Natural killer cell (primary cell): Measurements from ENCODE around the gene BSDC1. TPM values are rescaled to one million over a fixed set of nuclear protein-coding genes. Genes with fewer than 3 reads are reported as not detected.
"Not testable (repeated sequence)": the region's sequence is repeated elsewhere in the genome, so short reads cannot be mapped to it uniquely, and the experiment has no call there.

Experiments used
- ATAC-seq, 3 donors: fragments of 150-1000 bp in 2 of 3; fragments of 200-7000 bp in 1 of 3; cut with Tn5 transposase; 1 replicate in 1 of 3; 2 replicates in 2 of 3; pipeline ENCODE4 v1.10.0; 2021; ENCODE audit warnings: mild to moderate bottlenecking in 2 of 3, moderate library complexity in 2 of 3
- DNase-seq, 2 donors: peaks; one replicate each; pipeline versions ENCODE4 v3.0.0 to v3.0.0-alpha.2; 2013 to 2021; ENCODE audit warnings: mixed read lengths in 1 of 2
- H3K27ac ChIP-seq: one replicate; pipeline ENCODE4 v1.5.1; 2013; ENCODE audit warnings: mild to moderate bottlenecking, low read length
- H3K27me3 ChIP-seq: one replicate; pipeline ENCODE4 v1.6.1; 2013; ENCODE audit warnings: low read length; ENCODE audit not compliant: control insufficient read depth, insufficient read depth
- H3K36me3 ChIP-seq: one replicate; pipeline ENCODE4 v1.6.1; 2013; ENCODE audit warnings: low read length; ENCODE audit not compliant: control insufficient read depth, insufficient read depth
- H3K4me1 ChIP-seq: one replicate; pipeline ENCODE4 v1.6.1; 2013; ENCODE audit warnings: low read length; ENCODE audit not compliant: control insufficient read depth, insufficient read depth
- H3K4me3 ChIP-seq: one replicate; pipeline ENCODE4 v1.5.1; 2013; ENCODE audit warnings: low read length
- H3K9me3 ChIP-seq: one replicate; pipeline ENCODE4 v1.6.1; 2013; ENCODE audit warnings: low read length; ENCODE audit not compliant: control insufficient read depth, insufficient read depth
- H3K27ac Mint-ChIP-seq, 2 donors: one replicate each; pipeline ENCODE4 v1.8.0; 2022; ENCODE audit warnings: mild to moderate bottlenecking in 2 of 2, mixed read lengths in 2 of 2, moderate library complexity in 1 of 2
- H3K27me3 Mint-ChIP-seq, 2 donors: one replicate each; pipeline ENCODE4 v1.8.0; 2022; ENCODE audit warnings: low read depth in 2 of 2, mixed read lengths in 2 of 2
- H3K36me3 Mint-ChIP-seq: one replicate; pipeline ENCODE4 v1.8.0; 2022; ENCODE audit warnings: mixed read lengths
- H3K4me1 Mint-ChIP-seq, 2 donors: one replicate each; pipeline ENCODE4 v1.8.0; 2022; ENCODE audit warnings: mixed read lengths in 2 of 2
- H3K4me3 Mint-ChIP-seq: one replicate; pipeline ENCODE4 v1.8.0; 2022; ENCODE audit warnings: mild to moderate bottlenecking, moderate library complexity, mixed read lengths
- H3K9me3 Mint-ChIP-seq, 2 donors: one replicate each; pipeline ENCODE4 v1.8.0; 2022; ENCODE audit warnings: mixed read lengths in 2 of 2
- WGBS: methylation state at CpG from one replicate; pipeline ENCODE4 v1.1.7; 2013; ENCODE audit warnings: missing lambda C conversion rate; ENCODE audit not compliant: insufficient coverage; 5-methylcytosine and 5-hydroxymethylcytosine counted together
- intact Hi-C: fragments of 100-400 bp; cut with micrococcal nuclease; formaldehyde crosslinking; loops from one replicate; pipeline ENCODE4 v1.14.2; 2022
- total RNA-seq, 4 donors: library from RNA; stranded (reverse); fragments of 120-200 nt in 1 of 4; gene quantifications; one replicate each; pipeline versions ENCODE4 v1.2.3 to v1.2.4, GENCODE V29; 2013 to 2022
- TF ChIP-seq, protein P1 (sequence below): fragments of 200-600 bp; IDR thresholded peaks from one replicate; pipeline ENCODE4 v1.8.0; 2022; ENCODE audit warnings: antibody characterized with exemption

The BSDC1 gene
- 100 to 1,000 TPM; 150 to 203 (median 174) TPM for total RNA-seq
- 94.4 TPM for total RNA-seq (2013)

GRCh38 chr1:32394141-32394889 is at the start of gene BSDC1:
Gene BSDC1, minus strand, starts transcription at chr1:32394441. Its CDS starts 27 bp downstream, at chr1:32394414.
- peak within 1 kb of the TSS; percentile 76 for H3K4me3 ChIP-seq
- under 1% methylated on average over 48 of the region's 48 CpGs for WGBS
- Mint-ChIP-seq H3K36me3 (no peaks in the 10 kb centered on the region), H3K9me3 (no peaks in the 10 kb centered on the region), H3K27ac (peak within 1 kb of the TSS; percentile 97 to 98), H3K4me1 (peaks cover 21 to 22% of the 10 kb centered on the region in 2 donors), H3K27me3 (peaks cover 0 to 10% of the 10 kb centered on the region in 2 donors), H3K4me3 (peak within 1 kb of the TSS; percentile 100)
- peak; percentile 98 to 99 for DNase-seq
- TF ChIP-seq, protein P1, sequence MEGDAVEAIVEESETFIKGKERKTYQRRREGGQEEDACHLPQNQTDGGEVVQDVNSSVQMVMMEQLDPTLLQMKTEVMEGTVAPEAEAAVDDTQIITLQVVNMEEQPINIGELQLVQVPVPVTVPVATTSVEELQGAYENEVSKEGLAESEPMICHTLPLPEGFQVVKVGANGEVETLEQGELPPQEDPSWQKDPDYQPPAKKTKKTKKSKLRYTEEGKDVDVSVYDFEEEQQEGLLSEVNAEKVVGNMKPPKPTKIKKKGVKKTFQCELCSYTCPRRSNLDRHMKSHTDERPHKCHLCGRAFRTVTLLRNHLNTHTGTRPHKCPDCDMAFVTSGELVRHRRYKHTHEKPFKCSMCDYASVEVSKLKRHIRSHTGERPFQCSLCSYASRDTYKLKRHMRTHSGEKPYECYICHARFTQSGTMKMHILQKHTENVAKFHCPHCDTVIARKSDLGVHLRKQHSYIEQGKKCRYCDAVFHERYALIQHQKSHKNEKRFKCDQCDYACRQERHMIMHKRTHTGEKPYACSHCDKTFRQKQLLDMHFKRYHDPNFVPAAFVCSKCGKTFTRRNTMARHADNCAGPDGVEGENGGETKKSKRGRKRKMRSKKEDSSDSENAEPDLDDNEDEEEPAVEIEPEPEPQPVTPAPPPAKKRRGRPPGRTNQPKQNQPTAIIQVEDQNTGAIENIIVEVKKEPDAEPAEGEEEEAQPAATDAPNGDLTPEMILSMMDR, result no peak
- H3K4me1 ChIP-seq, result peaks cover 16% of the 10 kb centered on the region
- intact Hi-C loops, result loop anchor here (2.0 to 5.0 kb wide), 2 partner anchors 42 to 60 kb away; no protein-coding TSS in a partner anchor
- no peaks in the 10 kb centered on the region for H3K9me3 ChIP-seq
- H3K27ac ChIP-seq, result peak within 1 kb of the TSS; percentile 91
- peaks cover 17% of the 10 kb centered on the region for H3K36me3 ChIP-seq
- H3K27me3 ChIP-seq, result no peaks in the 10 kb centered on the region
- peak; percentile 96 to 100 (median 97) for ATAC-seq

DNA sequence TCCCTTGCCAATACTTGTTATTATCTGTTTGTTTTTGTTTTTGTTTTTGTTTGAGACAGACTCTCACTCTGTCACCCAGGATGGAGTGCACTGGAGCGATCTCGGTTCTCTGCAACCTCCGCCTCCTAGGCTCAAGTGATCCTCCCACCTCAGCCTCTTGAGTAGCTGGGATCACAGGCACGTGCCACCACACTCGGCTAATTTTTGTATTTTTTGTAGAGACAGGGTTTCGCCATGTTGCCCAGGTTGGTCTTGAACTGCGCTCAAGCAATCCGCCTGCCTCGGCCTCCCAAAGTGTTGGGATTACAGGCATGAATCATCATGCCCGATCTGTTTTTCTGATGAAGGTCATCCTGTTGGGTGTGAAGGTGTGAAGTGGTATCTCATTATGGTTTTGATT is 47.2 kb upstream of the BSDC1 start:
- H3K27me3 ChIP-seq, result peaks cover 10% of the 10 kb centered on the region
- 95% methylated on average over 10 of the region's 10 CpGs for WGBS
- DNase-seq, H3K27ac ChIP-seq, H3K4me3 Mint-ChIP-seq, H3K9me3 ChIP-seq, H3K4me1 Mint-ChIP-seq, H3K4me3 ChIP-seq, H3K27ac Mint-ChIP-seq, H3K36me3 ChIP-seq, H3K9me3 Mint-ChIP-seq, ATAC-seq, H3K36me3 Mint-ChIP-seq, H3K4me1 ChIP-seq: not testable (repeated sequence)
- intact Hi-C loops, result loop anchor here (10.0 kb wide), 1 partner anchor 433 kb away; the partner anchor contains the start of gene FNDC5
- H3K27me3 Mint-ChIP-seq, result peaks cover 16 to 28% of the 10 kb centered on the region in 2 donors

GRCh38 chr1:32438777-32439176 is 44.5 kb upstream of the BSDC1 start:
- WGBS, result 83% methylated on average over 3 of the region's 4 CpGs
- H3K4me1 ChIP-seq, DNase-seq, H3K4me3 ChIP-seq, H3K36me3 Mint-ChIP-seq, H3K27ac Mint-ChIP-seq, H3K4me3 Mint-ChIP-seq, H3K9me3 ChIP-seq, H3K4me1 Mint-ChIP-seq, intact Hi-C loops, H3K9me3 Mint-ChIP-seq, H3K27ac ChIP-seq, H3K36me3 ChIP-seq, ATAC-seq: not testable (repeated sequence)
- peaks cover 14 to 26% of the 10 kb centered on the region in 2 donors for H3K27me3 Mint-ChIP-seq
- H3K27me3 ChIP-seq, result peaks cover 10% of the 10 kb centered on the region

DNA sequence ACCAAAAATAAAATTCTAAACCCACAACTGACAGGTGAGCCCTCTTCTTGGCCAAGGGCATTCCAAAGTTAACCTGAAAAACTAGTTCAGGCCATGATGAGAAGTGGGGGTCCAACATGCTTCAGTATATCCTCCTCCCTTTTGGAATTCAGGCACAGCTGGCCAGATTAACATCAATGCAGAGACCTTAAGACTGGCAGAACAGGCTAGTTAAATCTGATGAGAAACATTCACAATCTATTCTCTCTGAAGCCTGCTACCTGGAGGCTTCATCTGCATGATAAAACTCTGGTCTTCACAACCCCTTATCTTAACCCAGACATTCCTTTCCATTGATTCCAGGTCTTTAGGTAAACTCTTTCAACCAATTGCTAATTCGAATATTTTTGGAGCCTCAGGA is 43.9 kb upstream of the BSDC1 start:
- no peaks in the 10 kb centered on the region for H3K4me1 Mint-ChIP-seq
- H3K9me3 ChIP-seq, result no peaks in the 10 kb centered on the region
- DNase-seq (no peak), ATAC-seq (no peak)
- peaks cover 0 to 2% of the 10 kb centered on the region in 2 donors for H3K9me3 Mint-ChIP-seq
- H3K27me3 ChIP-seq, result peaks cover 10% of the 10 kb centered on the region
- no peaks in the 10 kb centered on the region for H3K4me1 ChIP-seq
- intact Hi-C loops, result no loop called here
- no peaks in the 10 kb centered on the region for H3K36me3 ChIP-seq
- H3K36me3 Mint-ChIP-seq, result no peaks in the 10 kb centered on the region
- H3K4me3 Mint-ChIP-seq, result no peak overlapping the region
- no peak overlapping the region for H3K27ac Mint-ChIP-seq
- no peak overlapping the region for H3K4me3 ChIP-seq
- H3K27me3 Mint-ChIP-seq, result peaks cover 10 to 26% of the 10 kb centered on the region in 2 donors
- TF ChIP-seq, protein P1, result no peak
- H3K27ac ChIP-seq, result no peak overlapping the region
- WGBS, result 80% methylated on average over 1 of the region's 1 CpG
